ENCODE measurements around the gene RNASEL.
A peak's percentile ranks its signal among the peaks of the same experiment; 100 is the strongest.

The RNASEL gene

GRCh38 chr1:182598296-182598695 lies 9.2 kb upstream of the RNASEL start:
- no peak for DNase-seq

- DNase-seq: no peak
Measured at GRCh38 chr1:182596934-182597333, 7.9 kb upstream of the RNASEL start.

- DNase-seq: peak; percentile 65
Measured at GRCh38 chr1:182595641-182596240, 6.7 kb upstream of the RNASEL start.

GRCh38 chr1:182589931-182590330 lies 875 bp upstream of the RNASEL start:
- no peak for DNase-seq

- DNase-seq: no peak
Measured at GRCh38 chr1:182589520-182589919, 464 bp upstream of the RNASEL start.

GRCh38 chr1:182587666-182588499 lies 1.2 kb downstream of the RNASEL start:
- no peak for DNase-seq

GRCh38 chr1:182587093-182587492 lies 2.0 kb downstream of the RNASEL start:
- DNase-seq: no peak

- DNase-seq: no peak
Measured at GRCh38 chr1:182586380-182586779, 2.7 kb downstream of the RNASEL start.

- no peak for DNase-seq
Measured at GRCh38 chr1:182584746-182585145, 4.3 kb downstream of the RNASEL start.

GRCh38 chr1:182580736-182581135 lies 8.3 kb downstream of the RNASEL start:
- DNase-seq: no peak

- no peak for DNase-seq
Measured at GRCh38 chr1:182575540-182576149, 13.4 kb downstream of the RNASEL start.

- no peak for DNase-seq
Measured at GRCh38 chr1:182574156-182574555, 14.9 kb downstream of the RNASEL start.

GRCh38 chr1:182570611-182570970 lies 18.5 kb downstream of the RNASEL start:
- no peak for DNase-seq

GRCh38 chr1:182569939-182570610 lies 19.0 kb downstream of the RNASEL start:
- DNase-seq: no peak

GRCh38 chr1:182568647-182569284 lies 20.3 kb downstream of the RNASEL start:
- no peak for DNase-seq

GRCh38 chr1:182567629-182568028 lies 21.4 kb downstream of the RNASEL start:
- DNase-seq: no peak

- DNase-seq: no peak
Measured at GRCh38 chr1:182565537-182565936, 23.5 kb downstream of the RNASEL start.

- DNase-seq: no peak
Measured at GRCh38 chr1:182564406-182565004, 24.6 kb downstream of the RNASEL start.

GRCh38 chr1:182563095-182563494 lies 26.0 kb downstream of the RNASEL start:
- DNase-seq: no peak

- DNase-seq: no peak
Measured at GRCh38 chr1:182561456-182561855, 27.6 kb downstream of the RNASEL start.

- no peak for DNase-seq
Measured at GRCh38 chr1:182560392-182560984, 28.6 kb downstream of the RNASEL start.

- DNase-seq: no peak
Measured at GRCh38 chr1:182556279-182556678, 32.8 kb downstream of the RNASEL start.
